Measurements from ENCODE around the gene FOXI2.

FOXI2 gene

GRCh38 chr10:127736915-127737562, at the start of gene FOXI2:
Gene FOXI2 (plus strand): TSS chr10:127737185. CDS start chr10:127737274, 89 bp downstream.
- no peaks in the 10 kb centered on the region for H3K27me3 ChIP-seq (replicated peaks; ENCODE audit: control insufficient read depth, insufficient read depth, low read length)
- DNase-seq (ENCODE audit: extremely low read depth, insufficient read length): no peak
- H3K36me3 ChIP-seq (ENCODE audit: control insufficient read depth, insufficient read depth, low read length): no peaks in the 10 kb centered on the region
- no peak for TF ChIP-seq CTCF (IDR thresholded peaks at IDR 0.05; ENCODE audit: insufficient read depth, low read length, poor library complexity, severe bottlenecking)
- H3K4me3 ChIP-seq (replicated peaks; ENCODE audit: low read depth, low read length): no peak within 1 kb of the TSS

DNA sequence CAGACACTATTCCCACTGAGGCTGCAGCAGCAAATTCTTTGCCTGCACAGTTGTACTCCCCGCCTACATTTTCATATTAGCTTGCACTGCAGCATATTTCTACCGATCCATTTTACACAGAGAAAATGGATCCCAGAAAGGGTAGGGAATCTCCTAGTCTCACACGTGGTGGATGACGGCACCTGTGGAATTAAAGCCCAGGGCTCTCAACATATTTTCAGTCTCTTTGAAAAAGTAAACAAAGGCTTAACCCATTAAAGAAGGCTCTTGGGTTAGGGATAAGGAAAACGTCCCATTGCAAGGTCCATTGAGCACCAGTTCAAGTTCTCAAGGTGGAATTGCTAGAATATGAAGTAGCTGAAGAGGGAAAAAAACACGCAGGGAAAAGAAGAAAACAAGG, 49.4 kb upstream of the FOXI2 start:
- Histone ChIP-seq H3K4me3 (replicated peaks; ENCODE audit: low read depth, low read length) (no peak overlapping the region), H3K36me3 (ENCODE audit: control insufficient read depth, insufficient read depth, low read length) (no peaks in the 10 kb centered on the region), H3K27me3 (replicated peaks; ENCODE audit: control insufficient read depth, insufficient read depth, low read length) (no peaks in the 10 kb centered on the region)
- TF ChIP-seq CTCF (IDR thresholded peaks at IDR 0.05; ENCODE audit: insufficient read depth, low read length, poor library complexity, severe bottlenecking): no peak
- no peak for DNase-seq (ENCODE audit: extremely low read depth, insufficient read length)

- H3K36me3 ChIP-seq (ENCODE audit: control insufficient read depth, insufficient read depth, low read length): no peaks in the 10 kb centered on the region
- no peak for DNase-seq (ENCODE audit: extremely low read depth, insufficient read length)
- H3K27me3 ChIP-seq (replicated peaks; ENCODE audit: control insufficient read depth, insufficient read depth, low read length): no peaks in the 10 kb centered on the region
- no peak for TF ChIP-seq CTCF (IDR thresholded peaks at IDR 0.05; ENCODE audit: insufficient read depth, low read length, poor library complexity, severe bottlenecking)
- no peak overlapping the region for H3K4me3 ChIP-seq (replicated peaks; ENCODE audit: low read depth, low read length)
Measured at GRCh38 chr10:127690176-127690835, 46.7 kb upstream of the FOXI2 start.

- TF ChIP-seq CTCF (IDR thresholded peaks at IDR 0.05; ENCODE audit: insufficient read depth, low read length, poor library complexity, severe bottlenecking): peak; percentile 62
- no peak for DNase-seq (ENCODE audit: extremely low read depth, insufficient read length)
- no peak overlapping the region for H3K4me3 ChIP-seq (replicated peaks; ENCODE audit: low read depth, low read length)
- H3K36me3 ChIP-seq (ENCODE audit: control insufficient read depth, insufficient read depth, low read length): no peaks in the 10 kb centered on the region
- no peaks in the 10 kb centered on the region for H3K27me3 ChIP-seq (replicated peaks; ENCODE audit: control insufficient read depth, insufficient read depth, low read length)
Measured at GRCh38 chr10:127694580-127695193, 42.3 kb upstream of the FOXI2 start.

- H3K4me3 ChIP-seq (replicated peaks; ENCODE audit: low read depth, low read length): no peak overlapping the region
- DNase-seq (ENCODE audit: extremely low read depth, insufficient read length): no peak
- no peaks in the 10 kb centered on the region for H3K36me3 ChIP-seq (ENCODE audit: control insufficient read depth, insufficient read depth, low read length)
- no peaks in the 10 kb centered on the region for H3K27me3 ChIP-seq (replicated peaks; ENCODE audit: control insufficient read depth, insufficient read depth, low read length)
- no peak for TF ChIP-seq CTCF (IDR thresholded peaks at IDR 0.05; ENCODE audit: insufficient read depth, low read length, poor library complexity, severe bottlenecking)
Measured at GRCh38 chr10:127695431-127695830, 41.6 kb upstream of the FOXI2 start.
